Effector CD4-positive, alpha-beta T cell (primary cell): ENCODE data around the gene ZNF217.
"Not testable (repeated sequence)": the region's sequence is repeated elsewhere in the genome, so short reads cannot be mapped to it uniquely, and the experiment has no call there.

Source experiments
- DNase-seq: peaks from one replicate; pipeline ENCODE4 v3.0.0-alpha.2; 2020
- total RNA-seq: gene quantifications from one replicate; lab custom pipeline; 2026; lab: John Stamatoyannopoulos, UW

ZNF217 gene
- 216 reads per million, percentile 93 among the genes with 10 or more reads in this experiment for total RNA-seq

DNA sequence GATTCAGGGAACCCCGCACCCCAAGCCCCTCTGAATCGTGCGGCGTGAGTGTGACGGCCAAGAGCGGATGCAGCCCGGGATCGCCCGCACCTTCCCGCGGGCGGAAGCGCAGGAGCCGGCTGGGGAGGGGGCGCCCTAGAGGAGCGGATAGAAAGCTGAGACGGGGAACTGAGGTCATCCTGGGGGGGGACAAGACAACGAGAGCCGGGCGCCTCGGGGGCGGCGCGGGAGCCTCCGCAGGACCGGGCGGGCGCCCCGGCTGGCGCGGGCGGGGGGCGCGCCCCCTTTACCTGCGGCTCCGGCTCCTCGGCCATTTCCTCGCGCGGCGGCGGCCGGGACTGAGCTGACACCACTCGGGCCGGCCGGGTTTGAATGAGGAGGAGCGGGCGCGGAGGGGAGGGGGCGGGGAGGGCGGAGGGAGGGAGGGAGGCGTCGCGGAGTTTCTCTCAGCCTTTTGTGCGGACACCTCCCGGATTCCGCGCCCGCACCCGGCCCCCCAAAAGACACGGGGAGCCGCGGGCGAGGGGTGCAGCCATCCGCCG, at the start of gene ZNF217:
ZNF217 (minus strand) TSS at position 374 of the 542 bp plus-strand sequence. CDS start 11,013 bp downstream, outside the sequence.
- peak; percentile 58 for DNase-seq

- DNase-seq, result peak; percentile 67
Observed at GRCh38 chr20:53643031-53643832, 49.6 kb upstream of the ZNF217 start.

GRCh38 chr20:53642196-53643030, 48.8 kb upstream of the ZNF217 start:
- DNase-seq, result peak; percentile 28

GRCh38 chr20:53639647-53640440, 46.2 kb upstream of the ZNF217 start:
- DNase-seq, result no peak

DNA sequence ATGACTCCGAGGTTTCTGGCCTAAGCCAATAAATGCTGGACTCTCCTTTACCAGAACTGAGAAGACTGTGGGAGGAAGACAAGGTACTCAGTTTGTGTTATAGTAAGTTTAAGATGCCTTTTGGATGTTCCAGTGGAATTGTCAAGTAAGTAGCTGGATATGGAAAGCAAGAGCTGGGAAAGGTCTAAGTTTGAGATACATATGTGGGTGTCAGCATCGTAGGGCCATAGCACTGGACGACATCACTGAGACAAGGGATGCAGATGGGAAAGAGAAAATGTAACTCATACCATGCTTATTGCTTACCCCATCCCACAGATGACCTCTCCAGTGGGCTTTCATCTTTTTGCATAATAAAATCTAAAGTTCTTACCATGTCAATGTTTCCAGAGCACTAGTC, 45.5 kb upstream of the ZNF217 start:
- DNase-seq, result no peak

DNA sequence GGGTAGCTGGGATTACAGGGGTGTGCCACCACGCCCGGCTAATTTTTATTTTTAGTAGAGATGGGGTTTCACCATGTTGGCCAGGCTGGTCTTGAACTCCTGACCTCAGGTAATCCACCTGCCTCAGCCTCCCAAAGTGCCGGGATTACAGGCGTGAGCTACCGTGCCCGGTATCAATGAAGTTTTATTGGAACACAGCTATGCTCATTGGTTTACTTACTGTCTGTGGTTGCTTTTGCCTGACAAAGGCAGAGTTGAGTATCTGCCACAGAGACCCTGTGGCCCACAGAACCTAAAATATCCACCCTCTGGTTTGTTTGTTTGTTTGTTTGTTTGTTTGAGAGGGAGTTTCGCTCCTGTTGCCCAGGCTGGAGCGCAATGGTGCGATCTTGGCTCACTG, 43.7 kb upstream of the ZNF217 start:
- DNase-seq, result not testable (repeated sequence)

DNA sequence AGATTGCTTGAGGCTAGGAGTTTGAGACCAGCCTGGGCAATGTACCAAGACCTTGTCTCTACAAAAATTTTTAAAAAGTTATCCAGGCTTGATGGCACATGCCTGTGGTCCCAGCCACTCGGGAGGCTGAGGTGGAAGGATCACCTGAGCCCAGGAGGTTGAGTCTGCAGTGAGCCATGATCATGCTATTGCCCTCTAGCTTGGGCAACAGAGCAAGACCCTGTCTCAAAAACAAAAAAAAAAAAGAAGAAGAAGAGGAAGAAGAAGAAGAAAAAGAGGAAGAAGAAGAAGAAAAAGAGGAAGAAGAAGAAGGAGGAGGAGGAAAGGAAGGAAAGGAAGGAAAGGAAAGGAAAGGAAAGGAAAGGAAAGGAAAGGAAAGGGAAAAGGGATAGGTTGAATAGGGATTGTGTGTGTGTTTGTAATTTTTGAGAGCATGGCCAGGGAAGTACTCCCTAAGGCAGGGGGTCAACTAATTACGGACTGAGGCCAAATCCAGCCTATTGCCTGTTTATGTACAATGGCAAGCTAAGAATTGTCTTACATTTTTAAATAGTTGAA, 43.0 kb upstream of the ZNF217 start:
- no peak for DNase-seq

GRCh38 chr20:53635221-53635620, 41.6 kb upstream of the ZNF217 start:
- no peak for DNase-seq

- DNase-seq, result no peak
Observed at GRCh38 chr20:53631909-53632662, 38.4 kb upstream of the ZNF217 start.

DNA sequence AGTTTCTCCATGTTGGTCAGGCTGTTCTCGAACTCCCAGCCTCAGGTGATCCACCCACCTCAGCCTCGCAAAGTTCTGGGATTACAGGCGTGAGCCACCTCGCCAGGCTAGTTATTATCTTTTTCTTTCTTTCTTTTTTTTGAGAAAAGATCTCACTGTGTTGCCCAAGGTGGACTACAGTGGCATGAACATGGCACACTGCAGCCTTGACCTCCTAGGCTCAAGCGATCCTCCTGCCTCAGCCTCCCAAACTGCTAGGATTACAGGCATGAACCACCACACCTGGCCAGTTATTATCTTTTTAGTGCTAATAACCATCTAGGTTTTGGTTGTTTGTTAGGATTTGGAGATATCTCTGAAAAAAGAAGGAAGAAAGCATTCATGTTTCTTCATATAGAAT, 35.8 kb upstream of the ZNF217 start:
- no peak for DNase-seq

DNA sequence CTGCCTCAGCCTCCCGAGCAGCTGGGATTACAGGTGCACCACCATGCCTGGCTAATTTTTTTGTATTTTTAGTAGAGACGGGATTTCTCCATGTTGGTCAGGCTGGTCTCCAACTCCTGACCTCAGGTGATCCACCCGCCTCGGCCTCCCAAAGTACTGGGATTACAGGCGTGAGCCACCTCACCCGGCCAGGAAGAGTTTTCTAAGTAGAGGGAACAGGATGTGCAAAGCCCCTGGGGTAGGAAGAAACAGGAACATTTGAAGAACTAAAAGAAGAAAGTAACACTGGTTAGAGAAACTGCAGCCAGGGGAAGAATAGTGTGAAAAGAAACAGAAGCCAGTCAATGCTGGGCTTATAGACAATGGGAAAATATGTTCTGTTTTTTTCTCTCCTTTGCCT, 35.1 kb upstream of the ZNF217 start:
- DNase-seq, result not testable (repeated sequence)

DNA sequence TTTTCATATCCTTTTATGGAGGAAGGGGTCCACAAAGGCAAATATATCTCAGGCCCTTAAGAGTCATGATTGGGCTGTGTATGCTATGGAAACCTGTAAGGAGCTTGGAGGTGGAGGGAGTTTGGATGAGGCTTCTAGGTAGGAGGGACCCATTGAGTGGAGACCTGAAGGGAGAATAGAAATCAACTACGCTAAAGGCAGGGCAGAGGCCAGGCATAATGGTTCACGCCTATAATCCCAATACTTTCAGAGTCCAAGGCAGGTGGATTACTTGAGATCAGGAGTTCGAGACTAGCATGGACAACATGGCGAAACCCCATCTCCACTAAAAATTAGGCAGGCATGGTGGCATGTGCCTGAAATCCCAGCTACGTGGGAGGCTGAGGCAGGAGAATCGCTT, 34.4 kb upstream of the ZNF217 start:
- no peak for DNase-seq

DNA sequence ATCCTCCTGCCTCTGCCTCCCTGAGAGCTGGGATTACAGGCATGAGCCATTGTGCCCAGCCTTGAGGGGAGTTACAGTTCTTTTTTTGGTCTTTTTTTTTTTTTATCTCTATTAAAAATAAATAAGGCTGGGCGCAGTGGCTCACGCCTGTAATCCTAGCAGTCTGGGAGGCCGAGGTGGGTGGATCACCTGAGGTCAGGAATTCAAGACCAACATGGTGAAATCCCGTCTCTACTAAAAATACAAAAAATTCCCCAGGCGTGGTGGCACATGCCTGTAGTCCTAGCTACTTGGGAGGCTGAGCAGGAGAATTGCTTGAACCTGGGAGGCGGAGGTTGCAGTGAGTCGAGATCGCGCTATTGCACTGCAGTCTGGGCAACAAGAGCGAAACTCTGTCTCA, 33.4 kb upstream of the ZNF217 start:
- not testable (repeated sequence) for DNase-seq

DNA sequence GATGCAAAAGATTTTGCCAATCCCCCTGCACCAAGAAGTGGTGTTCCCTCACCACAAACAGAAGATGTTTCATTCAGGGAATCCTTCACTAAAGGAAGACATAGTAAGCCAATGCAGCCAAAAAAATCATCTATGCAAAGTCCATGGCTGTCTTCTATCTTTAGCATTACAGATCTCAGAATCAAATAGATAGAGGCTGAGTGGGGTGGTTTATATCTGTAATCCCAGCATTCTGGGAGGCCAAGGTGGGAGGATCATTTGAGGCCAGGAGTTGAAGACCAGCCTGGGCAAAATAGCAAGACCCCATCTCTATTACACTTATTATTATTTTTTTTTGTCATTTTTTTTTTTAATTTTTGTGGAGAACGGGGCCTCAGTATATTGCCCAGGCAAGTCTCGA, 32.9 kb upstream of the ZNF217 start:
- no peak for DNase-seq

- no peak for DNase-seq
Observed at GRCh38 chr20:53625311-53626129, 31.9 kb upstream of the ZNF217 start.

DNA sequence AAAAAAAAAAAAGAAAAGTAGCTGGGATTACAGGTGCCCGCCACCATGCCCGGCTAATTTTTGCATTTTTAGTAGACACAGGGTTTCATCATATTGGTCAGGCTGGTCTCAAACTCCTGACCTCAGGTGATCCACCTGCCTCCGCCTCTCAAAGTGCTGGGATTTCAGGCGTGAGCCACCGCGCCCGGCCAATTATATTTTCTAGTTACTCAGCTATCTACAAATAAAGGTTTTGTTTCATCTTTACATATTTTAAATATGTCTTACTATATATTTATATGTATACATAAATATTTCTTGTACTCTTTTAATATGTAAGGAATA, 31.2 kb upstream of the ZNF217 start:
- DNase-seq, result not testable (repeated sequence)

DNA sequence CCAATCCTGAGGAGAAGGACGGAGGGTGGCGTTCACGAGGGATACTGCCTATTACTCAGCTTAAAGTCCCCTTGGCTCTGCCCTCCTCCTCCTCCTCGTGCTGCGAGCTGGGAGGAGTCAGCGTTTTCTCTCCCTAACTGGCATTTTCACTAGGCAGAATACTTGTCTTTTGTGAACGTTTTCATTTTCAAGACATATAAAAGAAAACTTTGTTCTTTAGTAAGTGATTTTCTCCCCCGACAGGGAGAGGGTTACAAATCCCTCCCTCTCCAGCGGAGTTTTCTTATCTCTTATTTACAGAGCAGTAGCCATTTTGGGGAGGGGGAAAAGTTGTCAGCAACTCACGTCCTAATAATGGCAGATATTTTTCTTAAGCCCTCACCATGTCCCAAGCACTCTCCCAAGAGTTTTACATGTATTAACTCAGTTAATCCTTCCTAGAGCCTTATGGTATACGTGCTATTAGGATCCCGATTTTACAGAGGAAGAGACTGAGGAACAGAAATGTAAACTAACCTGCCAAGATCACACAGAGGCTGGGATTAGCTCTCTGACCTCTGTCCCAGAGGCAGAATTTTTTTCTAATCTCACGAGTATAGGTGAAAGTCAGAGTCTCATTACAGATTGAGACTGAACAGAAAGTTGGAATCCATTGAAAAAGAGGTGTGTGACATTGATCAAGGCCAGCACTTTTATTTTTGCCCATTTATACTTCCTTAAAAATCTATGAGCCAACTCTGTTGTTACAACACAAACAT, 30.0 kb upstream of the ZNF217 start:
- DNase-seq, result peak; percentile 25

DNA sequence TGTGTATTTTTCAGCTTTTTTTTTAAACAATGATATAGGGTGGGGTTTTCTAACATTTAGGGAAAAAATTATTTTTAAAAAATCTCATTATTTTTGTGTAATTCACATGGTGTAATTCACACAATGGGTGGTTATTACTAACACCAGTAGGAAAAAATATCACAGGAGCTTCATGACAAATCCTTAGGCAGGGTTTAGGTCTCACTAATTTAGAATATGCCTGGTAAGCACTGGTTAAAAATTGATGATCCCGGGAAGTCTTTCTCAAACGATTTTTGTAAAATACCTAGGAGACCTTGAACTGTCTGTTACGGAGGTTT, 29.5 kb upstream of the ZNF217 start:
- no peak for DNase-seq

DNA sequence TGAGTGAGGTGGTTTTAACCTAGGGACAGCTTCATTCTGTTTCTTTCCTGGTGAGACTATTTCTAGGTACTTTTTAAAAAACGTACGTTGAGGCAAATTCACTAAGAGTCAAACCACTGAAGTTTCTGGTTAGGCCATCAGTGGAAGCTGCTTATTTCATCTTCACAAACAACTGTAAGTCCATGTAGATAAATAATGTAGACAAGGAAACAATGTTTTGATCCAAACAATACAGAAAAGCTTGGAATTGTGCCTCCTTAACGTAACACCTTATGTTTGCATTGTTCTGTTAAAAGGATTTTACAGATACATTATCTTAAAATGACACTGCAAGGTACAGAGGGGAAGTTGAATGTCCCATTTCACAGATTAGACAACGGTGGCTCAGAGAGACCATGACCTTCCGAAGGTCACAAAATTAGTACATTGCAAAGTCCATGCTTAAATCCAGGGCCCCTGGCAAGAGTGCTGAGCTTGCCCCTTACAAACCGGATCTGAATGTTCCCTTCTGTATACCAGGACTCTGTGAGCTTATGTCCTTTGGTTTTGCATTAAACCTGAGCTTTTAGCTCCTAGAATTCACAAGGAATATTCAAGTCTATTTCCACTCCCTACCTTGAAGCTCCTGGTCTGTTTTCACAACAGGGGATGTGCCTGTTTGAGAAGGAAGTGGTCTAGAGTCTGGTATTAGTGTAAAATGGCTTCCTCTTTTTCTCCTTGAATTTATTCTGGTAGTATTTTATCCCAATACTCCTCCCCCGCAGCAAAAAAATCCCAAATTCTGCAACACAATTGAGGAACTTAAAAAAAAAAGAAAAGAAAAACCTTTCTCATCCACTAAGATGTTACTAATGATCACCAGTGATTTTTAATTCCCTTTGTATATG, 28.9 kb upstream of the ZNF217 start:
- DNase-seq, result no peak
